Muscle layer of colon (tissue), 2 donors: ENCODE results near the gene BBS2.
A peak's percentile ranks its signal among the peaks of the same experiment; 100 is the strongest.

ENCODE experiments used
- H3K27ac ChIP-seq: one replicate; pipeline ENCODE4 v1.7.0; 2013; ENCODE audit warnings: low read depth, mild to moderate bottlenecking, low read length, moderate library complexity
- H3K27me3 ChIP-seq, 2 donors: one replicate each; pipeline ENCODE4 v1.7.0; 2013; ENCODE audit warnings: low read length in 2 of 2, mild to moderate bottlenecking in 2 of 2; ENCODE audit not compliant: insufficient read depth in 2 of 2, control insufficient read depth in 1 of 2
- H3K36me3 ChIP-seq: one replicate; pipeline ENCODE4 v1.7.0; 2013; ENCODE audit warnings: mild to moderate bottlenecking, low read length; ENCODE audit not compliant: insufficient read depth
- H3K4me1 ChIP-seq: one replicate; pipeline ENCODE4 v1.7.0; 2013; ENCODE audit warnings: mild to moderate bottlenecking, low read length; ENCODE audit not compliant: insufficient read depth
- H3K4me3 ChIP-seq, 2 donors: one replicate each; pipeline ENCODE4 v1.7.0; 2013; ENCODE audit warnings: low read length in 2 of 2, low read depth in 1 of 2, mild to moderate bottlenecking in 1 of 2, moderate library complexity in 1 of 2
- H3K9ac ChIP-seq: one replicate; pipeline ENCODE4 v1.7.0; 2013; ENCODE audit warnings: low read length
- H3K9me3 ChIP-seq: one replicate; pipeline ENCODE4 v1.7.0; 2013; ENCODE audit warnings: mild to moderate bottlenecking, low read length
- donor health status: abdominal sarcoma.
- donor health status: Adenocarcinoma of cecum.

Gene BBS2

GRCh38 chr16:56470232-56470631 is 49.6 kb downstream of the BBS2 start:
- Histone ChIP-seq H3K9ac (no peak overlapping the region), H3K4me1 (no peaks in the 10 kb centered on the region), H3K27ac (no peak overlapping the region), H3K36me3 (peaks cover 74% of the 10 kb centered on the region), H3K4me3 (no peak overlapping the region), H3K27me3 (no peaks in the 10 kb centered on the region), H3K9me3 (no peaks in the 10 kb centered on the region)

DNA sequence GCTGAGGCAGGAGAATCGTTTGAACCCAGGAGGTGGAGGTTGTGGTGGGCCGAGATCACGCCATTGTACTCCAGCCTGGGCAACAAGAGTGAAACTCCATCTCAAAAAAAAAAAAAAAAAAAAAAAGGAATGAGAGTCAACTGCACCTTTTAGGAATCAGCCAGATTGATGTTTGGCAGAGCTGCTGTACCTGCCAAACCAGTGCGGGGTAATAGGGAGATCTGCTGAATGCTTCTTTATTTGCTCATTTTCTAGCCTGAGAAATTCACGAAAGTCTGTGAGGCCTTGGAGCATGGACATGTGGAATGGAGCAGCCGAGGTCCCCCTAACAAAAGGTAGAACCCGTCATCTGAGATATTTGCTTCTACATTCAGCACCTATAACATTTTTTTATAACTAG is 50.1 kb downstream of the BBS2 start:
- Histone ChIP-seq H3K27ac (no peak overlapping the region), H3K36me3 (peaks cover 70% of the 10 kb centered on the region), H3K27me3 (no peaks in the 10 kb centered on the region), H3K9me3 (no peaks in the 10 kb centered on the region), H3K4me3 (no peak overlapping the region), H3K9ac (no peak overlapping the region), H3K4me1 (no peaks in the 10 kb centered on the region)

- Histone ChIP-seq H3K9me3 (no peaks in the 10 kb centered on the region), H3K36me3 (peaks cover 75% of the 10 kb centered on the region), H3K27me3 (no peaks in the 10 kb centered on the region), H3K9ac (no peak overlapping the region), H3K4me1 (no peaks in the 10 kb centered on the region), H3K27ac (no peak overlapping the region), H3K4me3 (no peak overlapping the region)
Observed at GRCh38 chr16:56468800-56469199, 51.0 kb downstream of the BBS2 start.

- Histone ChIP-seq H3K4me1 (no peaks in the 10 kb centered on the region), H3K27ac (no peak overlapping the region), H3K27me3 (no peaks in the 10 kb centered on the region), H3K36me3 (peaks cover 70% of the 10 kb centered on the region), H3K9me3 (no peaks in the 10 kb centered on the region), H3K9ac (no peak overlapping the region), H3K4me3 (no peak overlapping the region)
Observed at GRCh38 chr16:56466344-56466743, 53.5 kb downstream of the BBS2 start.

- H3K9ac ChIP-seq: no peak overlapping the region
- H3K4me1 ChIP-seq: no peaks in the 10 kb centered on the region
- H3K4me3 ChIP-seq: no peak overlapping the region
- peaks cover 59% of the 10 kb centered on the region for H3K36me3 ChIP-seq
- H3K27me3 ChIP-seq: no peaks in the 10 kb centered on the region
- no peaks in the 10 kb centered on the region for H3K9me3 ChIP-seq
- H3K27ac ChIP-seq: no peak overlapping the region
Observed at GRCh38 chr16:56463153-56463552, 56.7 kb downstream of the BBS2 start.

- no peak overlapping the region for H3K9ac ChIP-seq
- no peaks in the 10 kb centered on the region for H3K4me1 ChIP-seq
- H3K36me3 ChIP-seq: peaks cover 57% of the 10 kb centered on the region
- no peaks in the 10 kb centered on the region for H3K27me3 ChIP-seq
- no peak overlapping the region for H3K27ac ChIP-seq
- H3K4me3 ChIP-seq: no peak overlapping the region
- H3K9me3 ChIP-seq: no peaks in the 10 kb centered on the region
Observed at GRCh38 chr16:56462064-56462796, 57.6 kb downstream of the BBS2 start.

DNA sequence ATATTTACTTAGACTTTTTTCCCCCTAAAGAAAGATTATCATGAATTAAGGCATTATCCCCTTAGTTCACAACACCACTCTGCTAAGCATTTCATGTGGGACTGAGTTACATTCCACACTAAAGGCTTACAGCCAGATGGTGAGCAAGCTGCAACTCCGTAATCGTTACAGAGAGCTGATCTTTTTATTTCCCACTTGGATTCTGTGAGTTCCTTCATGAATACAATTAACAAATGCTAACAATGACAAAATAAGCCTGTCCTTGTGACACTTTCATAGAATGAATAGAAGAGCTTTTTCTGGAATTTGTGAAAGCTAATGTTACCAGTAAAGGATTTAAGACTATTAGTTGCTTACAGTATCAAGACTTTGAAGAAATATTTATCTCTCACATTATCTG is 59.7 kb downstream of the BBS2 start:
- Histone ChIP-seq H3K36me3 (peaks cover 56% of the 10 kb centered on the region), H3K4me3 (no peak overlapping the region), H3K27me3 (no peaks in the 10 kb centered on the region), H3K27ac (no peak overlapping the region), H3K4me1 (no peaks in the 10 kb centered on the region), H3K9me3 (no peaks in the 10 kb centered on the region), H3K9ac (no peak overlapping the region)

DNA sequence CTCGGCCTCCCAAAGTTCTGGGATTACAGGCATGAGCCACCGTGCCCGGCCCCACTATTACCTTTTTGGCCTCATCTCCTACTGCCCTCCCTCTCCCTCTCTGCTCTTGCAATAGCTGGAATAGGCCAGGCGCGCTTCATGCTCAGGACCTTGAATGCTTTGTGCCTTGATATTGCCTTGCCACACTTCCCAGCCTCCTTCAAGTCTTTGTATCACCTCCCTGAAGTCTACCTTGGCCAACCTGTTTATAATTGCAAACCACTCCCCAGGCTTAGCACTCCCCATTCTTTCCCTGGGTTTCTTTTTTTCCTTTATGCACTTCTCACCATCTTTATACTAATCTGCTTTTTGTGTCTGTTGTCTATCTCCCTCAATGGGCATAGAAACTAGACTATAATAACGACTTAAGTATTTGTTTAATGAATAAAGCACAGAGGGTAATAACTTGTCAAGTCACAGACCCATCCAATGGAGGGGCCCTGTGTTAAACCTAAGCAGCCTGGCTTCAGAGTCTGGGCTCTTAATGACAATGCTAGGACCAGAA is 61.8 kb downstream of the BBS2 start:
- Histone ChIP-seq H3K27ac (no peak overlapping the region), H3K9me3 (no peaks in the 10 kb centered on the region), H3K4me3 (no peak overlapping the region), H3K27me3 (no peaks in the 10 kb centered on the region), H3K36me3 (peaks cover 55% of the 10 kb centered on the region), H3K9ac (no peak overlapping the region), H3K4me1 (peaks cover under 1% of the 10 kb centered on the region)

DNA sequence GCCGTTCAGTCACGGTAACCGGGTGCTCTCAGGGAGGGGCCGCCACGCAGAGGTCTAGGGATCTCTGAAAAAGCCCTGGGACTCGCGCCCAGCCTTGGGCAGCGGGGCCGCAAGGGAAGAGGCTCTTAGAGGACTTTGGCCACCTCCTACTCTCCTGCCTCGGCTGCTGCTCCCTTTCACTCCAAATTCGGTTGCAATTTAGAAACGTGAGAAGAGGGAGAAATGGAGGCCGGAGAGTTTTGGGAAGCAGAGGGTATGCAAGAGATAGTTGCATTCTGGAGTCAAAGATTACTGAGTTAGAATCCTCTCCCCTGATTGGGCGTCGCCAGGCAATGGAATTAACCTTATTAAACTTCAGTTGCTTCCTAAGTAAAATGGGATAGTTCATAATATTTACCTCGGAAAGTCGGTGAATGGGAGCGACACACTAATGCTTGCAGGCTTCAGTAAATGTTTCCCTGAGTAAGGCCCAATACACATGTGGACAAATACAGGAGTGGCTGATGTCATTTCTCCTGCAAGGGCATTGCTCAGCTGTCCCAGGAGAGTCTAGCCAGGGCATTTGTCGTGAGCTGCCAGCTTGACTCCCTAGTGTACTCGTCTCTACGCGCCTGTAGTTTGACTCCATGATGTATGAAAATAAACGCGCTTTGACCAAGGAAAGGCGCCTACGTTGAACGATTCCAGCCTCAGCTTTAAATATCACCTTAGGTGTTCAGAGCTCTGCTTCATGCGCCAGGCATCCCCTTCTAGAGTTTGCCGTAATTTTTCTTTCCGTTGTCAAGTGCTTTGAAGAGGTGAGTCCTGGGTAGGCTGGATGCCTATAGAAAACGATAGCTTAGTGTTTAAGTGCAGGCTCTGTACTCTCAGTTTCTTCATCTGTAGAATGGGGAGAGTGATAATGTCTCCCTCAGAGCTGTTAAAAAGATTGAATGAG is 67.8 kb downstream of the BBS2 start:
- Histone ChIP-seq H3K27me3 (no peaks in the 10 kb centered on the region), H3K9ac (peak overlapping the region; percentile 50), H3K27ac (peak overlapping the region; percentile 79), H3K9me3 (no peaks in the 10 kb centered on the region), H3K4me1 (peaks cover 25% of the 10 kb centered on the region), H3K36me3 (peaks cover 33% of the 10 kb centered on the region), H3K4me3 (peak overlapping the region; percentile 69 to 98)

DNA sequence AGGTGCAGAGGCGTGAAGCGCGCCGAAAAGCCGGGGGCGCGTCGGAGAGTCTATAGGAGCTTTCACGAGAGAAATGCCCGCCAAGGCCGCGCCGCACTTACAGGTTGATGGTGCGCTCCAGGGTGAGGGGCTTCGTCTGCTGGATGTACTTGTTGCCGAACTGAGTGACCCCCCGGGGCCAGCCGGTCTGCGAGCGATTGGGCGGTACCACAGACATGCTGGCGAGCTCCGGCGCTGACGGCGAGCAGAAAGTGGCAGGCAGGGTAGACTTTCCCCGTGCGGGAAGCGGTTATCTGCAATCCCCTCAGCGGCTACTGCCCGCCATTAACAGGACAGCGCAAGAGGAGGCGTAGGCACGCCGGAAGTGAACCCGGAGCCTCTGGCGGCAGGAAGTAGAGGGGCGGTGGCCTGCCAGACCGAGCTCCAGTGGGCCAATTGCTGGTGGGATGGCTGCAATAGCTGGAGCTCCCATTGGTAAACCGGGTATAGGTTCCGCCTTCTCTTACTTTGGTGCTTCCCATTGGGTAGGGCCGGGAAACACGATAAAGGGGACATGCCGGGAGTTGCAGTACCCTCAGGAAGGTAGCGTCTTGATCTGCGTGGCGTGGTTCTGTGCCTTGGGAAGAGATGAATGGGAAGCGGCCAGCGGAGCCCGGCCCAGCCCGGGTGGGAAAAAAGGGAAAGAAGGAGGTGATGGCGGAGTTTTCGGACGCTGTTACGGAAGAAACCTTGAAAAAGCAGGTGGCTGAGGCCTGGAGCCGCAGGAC is 68.7 kb downstream of the BBS2 start, which contains the start of the genes NUDT21 and OGFOD1:
Gene NUDT21 (minus strand): TSS at position 347 of the 767 bp plus-strand sequence. CDS start 130 bp downstream, at position 217.
Gene OGFOD1 (plus strand): TSS at position 569 of the 767 bp plus-strand sequence. CDS start 59 bp downstream, at position 628.
- peaks cover 25% of the 10 kb centered on the region for H3K4me1 ChIP-seq
- H3K27ac ChIP-seq: peak within 1 kb of the TSS; percentile 79
- H3K27me3 ChIP-seq: no peaks in the 10 kb centered on the region
- H3K4me3 ChIP-seq: peak within 1 kb of the TSS; percentile 95 to 98
- peak within 1 kb of the TSS; percentile 52 for H3K9ac ChIP-seq
- H3K36me3 ChIP-seq: peaks cover 27% of the 10 kb centered on the region
- no peaks in the 10 kb centered on the region for H3K9me3 ChIP-seq
